Caco-2 (cell line): ENCODE measurements around the gene MPDU1. TPM values are rescaled to one million over a fixed set of nuclear protein-coding genes. Genes with fewer than 3 reads are reported as not detected.

Experiments
- BruUV-seq: library from RNA; stranded (reverse); fragments of 400-500 nt; replicated peaks from 2 replicates; lab custom pipeline; 2021; lab: Mats Ljungman, UMichigan
- CTCF ChIA-PET: fragments of 300-600 bp; sonication (Branson Sonifier 250); formaldehyde crosslinking; loops from one replicate; lab custom pipeline; 2022; ENCODE audit warnings: antibody characterized with exemption; lab: Charles Lee
- POLR2A ChIA-PET: fragments of 300-600 bp; sonication (Branson Sonifier 250); formaldehyde crosslinking; loops from one replicate; lab custom pipeline; 2022; ENCODE audit warnings: antibody characterized with exemption; lab: Charles Lee
- DNase-seq, 2 experiments: peaks; one replicate each; pipeline versions ENCODE4 v3.0.0 to v3.0.0-alpha.2; 2020 to 2022
- H3K27me3 ChIP-seq: replicated peaks from 2 replicates; pipeline ENCODE4 v1.6.0; 2011; ENCODE audit warnings: low read length; ENCODE audit not compliant: control insufficient read depth, insufficient read depth
- H3K36me3 ChIP-seq: 2 replicates; pipeline ENCODE4 v1.5.1; 2011; ENCODE audit warnings: low read length; ENCODE audit not compliant: control insufficient read depth, insufficient read depth
- H3K4me1 ChIP-seq: fragments of 250-450 bp; sonication (Bioruptor Pico); 2 replicates; pipeline ENCODE4 v1.5.1; 2020; ENCODE audit warnings: mild to moderate bottlenecking
- H3K4me3 ChIP-seq: 2 replicates; pipeline ENCODE4 v1.5.1; 2011; ENCODE audit warnings: low read depth, mild to moderate bottlenecking, control low read depth, low read length
- H3K9me3 ChIP-seq: fragments of 250-450 bp; sonication (Bioruptor Pico); 2 replicates; pipeline ENCODE4 v1.5.1; 2020; ENCODE audit warnings: mild to moderate bottlenecking, moderate library complexity
- H3K27ac Mint-ChIP-seq: one replicate; pipeline ENCODE4 v1.8.0; 2022; ENCODE audit warnings: mixed read lengths; ENCODE audit not compliant: unreplicated experiment
- H3K27me3 Mint-ChIP-seq: one replicate; pipeline ENCODE4 v1.8.0; 2022; ENCODE audit warnings: mixed read lengths; ENCODE audit not compliant: insufficient read depth, unreplicated experiment
- H3K36me3 Mint-ChIP-seq: one replicate; pipeline ENCODE4 v1.8.0; 2022; ENCODE audit warnings: mild to moderate bottlenecking, mixed read lengths; ENCODE audit not compliant: insufficient read depth, unreplicated experiment
- H3K4me1 Mint-ChIP-seq: one replicate; pipeline ENCODE4 v1.8.0; 2022; ENCODE audit warnings: low read depth, mixed read lengths; ENCODE audit not compliant: unreplicated experiment
- H3K4me3 Mint-ChIP-seq: one replicate; pipeline ENCODE4 v1.8.0; 2022; ENCODE audit warnings: mild to moderate bottlenecking, moderate library complexity, mixed read lengths; ENCODE audit not compliant: unreplicated experiment
- H3K9me3 Mint-ChIP-seq: one replicate; pipeline ENCODE4 v1.8.0; 2022; ENCODE audit warnings: mixed read lengths; ENCODE audit not compliant: unreplicated experiment
- intact Hi-C: fragments of 100-400 bp; cut with micrococcal nuclease; formaldehyde crosslinking; loops from one replicate; pipeline ENCODE4 v1.10.0; 2022; ENCODE audit not compliant: unreplicated experiment
- total RNA-seq: library from RNA; stranded (reverse); gene quantifications from 2 replicates; pipeline ENCODE4 v1.2.3, GENCODE V29; 2022
- TF ChIP-seq, protein P1 (sequence below), 2 experiments: fragments of 200-600 bp in 1 of 2; IDR thresholded peaks; 1 replicate in 1 of 2; 2 replicates in 1 of 2; pipeline versions ENCODE4 v1.5.1 to v1.8.0; 2011 to 2022; ENCODE audit warnings: antibody characterized with exemption in 1 of 2, control low read depth in 1 of 2, inconsistent platforms in 1 of 2, low read depth in 1 of 2, low read length in 1 of 2, mild to moderate bottlenecking in 1 of 2, moderate library complexity in 1 of 2; ENCODE audit not compliant: insufficient read depth in 1 of 2, severe bottlenecking in 1 of 2, unreplicated experiment in 1 of 2

The MPDU1 gene
- total RNA-seq, 1 experiment from 2014 or later: 44.2 TPM

GRCh38 chr17:7561028-7561575 lies 22.6 kb upstream of the MPDU1 start:
- DNase-seq: peak; percentile 81 to 85
- Histone ChIP-seq H3K36me3 (no peaks in the 10 kb centered on the region), H3K4me3 (peak overlapping the region; percentile 60), H3K4me1 (peaks cover 4% of the 10 kb centered on the region; the same call in 1 of the 2 replicates), H3K27me3 (no peaks in the 10 kb centered on the region), H3K9me3 (no peaks in the 10 kb centered on the region)
- Mint-ChIP-seq H3K4me1 (no peaks in the 10 kb centered on the region), H3K27ac (peak overlapping the region; percentile 75), H3K4me3 (peak overlapping the region; percentile 86), H3K27me3 (no peaks in the 10 kb centered on the region), H3K9me3 (no peaks in the 10 kb centered on the region), H3K36me3 (peaks cover 39% of the 10 kb centered on the region)
- intact Hi-C loops: loop anchor here (1.0 to 2.0 kb wide), 3 partner anchors 47 to 204 kb away; partner anchors contain the start of gene TMEM102
- TF ChIP-seq, protein P1, sequence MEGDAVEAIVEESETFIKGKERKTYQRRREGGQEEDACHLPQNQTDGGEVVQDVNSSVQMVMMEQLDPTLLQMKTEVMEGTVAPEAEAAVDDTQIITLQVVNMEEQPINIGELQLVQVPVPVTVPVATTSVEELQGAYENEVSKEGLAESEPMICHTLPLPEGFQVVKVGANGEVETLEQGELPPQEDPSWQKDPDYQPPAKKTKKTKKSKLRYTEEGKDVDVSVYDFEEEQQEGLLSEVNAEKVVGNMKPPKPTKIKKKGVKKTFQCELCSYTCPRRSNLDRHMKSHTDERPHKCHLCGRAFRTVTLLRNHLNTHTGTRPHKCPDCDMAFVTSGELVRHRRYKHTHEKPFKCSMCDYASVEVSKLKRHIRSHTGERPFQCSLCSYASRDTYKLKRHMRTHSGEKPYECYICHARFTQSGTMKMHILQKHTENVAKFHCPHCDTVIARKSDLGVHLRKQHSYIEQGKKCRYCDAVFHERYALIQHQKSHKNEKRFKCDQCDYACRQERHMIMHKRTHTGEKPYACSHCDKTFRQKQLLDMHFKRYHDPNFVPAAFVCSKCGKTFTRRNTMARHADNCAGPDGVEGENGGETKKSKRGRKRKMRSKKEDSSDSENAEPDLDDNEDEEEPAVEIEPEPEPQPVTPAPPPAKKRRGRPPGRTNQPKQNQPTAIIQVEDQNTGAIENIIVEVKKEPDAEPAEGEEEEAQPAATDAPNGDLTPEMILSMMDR (IDR thresholded peaks at IDR 0.05; ENCODE audit: insufficient read depth in 1 of 2, low read depth in 1 of 2, low read length in 1 of 2, severe bottlenecking in 1 of 2, unreplicated experiment in 1 of 2): peak; percentile 64 to 78
- TSS peak; percentile 78 for BruUV-seq
- CTCF ChIA-PET: interaction anchor here (0.5 to 1.6 kb wide), 15 partner anchors 9 to 447 kb away, joined by 3 to 21 read pairs (median 3); partner anchors contain the start of genes FXR2, SLC2A4, TMEM102 and TMEM256
- POLR2A ChIA-PET: interaction anchor here (0.6 kb wide), 2 partner anchors 52 to 280 kb away, joined by 3 read pairs; partner anchors contain the start of gene SLC2A4

- POLR2A ChIA-PET: interaction anchor here (0.7 kb wide), 1 partner anchor 13 kb away, joined by 3 read pairs; the partner anchor contains the start of gene TNFSF12
- Mint-ChIP-seq H3K4me1 (no peaks in the 10 kb centered on the region), H3K9me3 (no peaks in the 10 kb centered on the region), H3K27ac (peak within 1 kb of the TSS; percentile 75), H3K27me3 (no peaks in the 10 kb centered on the region), H3K4me3 (peak within 1 kb of the TSS; percentile 86), H3K36me3 (peaks cover 45% of the 10 kb centered on the region)
- H3K4me1 ChIP-seq: peaks cover 4% of the 10 kb centered on the region; the same call in 1 of the 2 replicates
- CTCF ChIA-PET: interaction anchor here (1.5 to 1.6 kb wide), 2 partner anchors 46 to 126 kb away, joined by 5 to 21 read pairs; partner anchors contain the start of gene TMEM102
- peak within 1 kb of the TSS; percentile 61 for H3K4me3 ChIP-seq
- no peaks in the 10 kb centered on the region for H3K9me3 ChIP-seq
- TF ChIP-seq, protein P1 (IDR thresholded peaks at IDR 0.05; ENCODE audit: insufficient read depth in 1 of 2, low read depth in 1 of 2, low read length in 1 of 2, severe bottlenecking in 1 of 2, unreplicated experiment in 1 of 2): no peak
- BruUV-seq: no TSS peak
- peak; percentile 81 to 87 for DNase-seq
- intact Hi-C loops: loop anchor here (1.0 to 2.0 kb wide), 3 partner anchors 47 to 205 kb away; partner anchors contain the start of gene TMEM102
- H3K27me3 ChIP-seq: no peaks in the 10 kb centered on the region
- H3K36me3 ChIP-seq: no peaks in the 10 kb centered on the region
These were observed 22.0 kb upstream of the MPDU1 start, which contains the start of gene SENP3 for GRCh38 chr17:7561589-7562207. Gene SENP3, plus strand, starts transcription at chr17:7561919. Its CDS starts 1,158 bp downstream, at chr17:7563077.

GRCh38 chr17:7562208-7562605 lies 21.4 kb upstream of the MPDU1 start:
- Histone ChIP-seq H3K4me3 (peak overlapping the region; percentile 61), H3K36me3 (no peaks in the 10 kb centered on the region), H3K9me3 (no peaks in the 10 kb centered on the region), H3K27me3 (no peaks in the 10 kb centered on the region), H3K4me1 (peaks cover 4% of the 10 kb centered on the region; the same call in 1 of the 2 replicates)
- POLR2A ChIA-PET: interaction anchor here (0.7 kb wide), 1 partner anchor 14 kb away, joined by 3 read pairs; the partner anchor contains the start of gene TNFSF12
- Mint-ChIP-seq H3K27ac (peak overlapping the region; percentile 39), H3K4me3 (peak overlapping the region; percentile 86), H3K4me1 (no peaks in the 10 kb centered on the region), H3K9me3 (no peaks in the 10 kb centered on the region), H3K36me3 (peaks cover 51% of the 10 kb centered on the region), H3K27me3 (no peaks in the 10 kb centered on the region)
- no peak for DNase-seq
- CTCF ChIA-PET: no interaction called here
- BruUV-seq: TSS peak; percentile 45
- intact Hi-C loops: no loop called here
- TF ChIP-seq, protein P1 (IDR thresholded peaks at IDR 0.05; ENCODE audit: insufficient read depth in 1 of 2, low read depth in 1 of 2, low read length in 1 of 2, severe bottlenecking in 1 of 2, unreplicated experiment in 1 of 2): no peak
